Stimulated activated CD4-positive, alpha-beta T cell treated with anti-CD3 and anti-CD28 coated beads, Interleukin-4, amount 100 ng/mL, for 24 hours (primary cell): ENCODE measurements around the gene IL1B.

Experiments used
- DNase-seq: peaks from one replicate; pipeline ENCODE4 v3.0.0-alpha.2; 2020

The IL1B gene

GRCh38 chr2:112800881-112801583, 35.5 kb downstream of the IL1B start:
- no peak for DNase-seq

- no peak for DNase-seq
Observed at GRCh38 chr2:112798979-112799975, 37.3 kb downstream of the IL1B start.

- DNase-seq = no peak
Observed at GRCh38 chr2:112796486-112796885, 40.1 kb downstream of the IL1B start.

GRCh38 chr2:112795774-112796173, 40.8 kb downstream of the IL1B start:
- no peak for DNase-seq

GRCh38 chr2:112794841-112795240, 41.7 kb downstream of the IL1B start:
- DNase-seq = no peak

- peak; percentile 27 for DNase-seq
Observed at GRCh38 chr2:112794131-112794733, 42.3 kb downstream of the IL1B start.

- no peak for DNase-seq
Observed at GRCh38 chr2:112793449-112793978, 43.1 kb downstream of the IL1B start.

- no peak for DNase-seq
Observed at GRCh38 chr2:112792419-112792818, 44.2 kb downstream of the IL1B start.

GRCh38 chr2:112791693-112792230, 44.8 kb downstream of the IL1B start:
- no peak for DNase-seq

- no peak for DNase-seq
Observed at GRCh38 chr2:112791019-112791418, 45.6 kb downstream of the IL1B start.

GRCh38 chr2:112790305-112790704, 46.3 kb downstream of the IL1B start:
- no peak for DNase-seq

GRCh38 chr2:112789186-112789585, 47.4 kb downstream of the IL1B start:
- DNase-seq = no peak

- DNase-seq = no peak
Observed at GRCh38 chr2:112788653-112789052, 47.9 kb downstream of the IL1B start.

- DNase-seq = no peak
Observed at GRCh38 chr2:112787729-112788393, 48.7 kb downstream of the IL1B start.

GRCh38 chr2:112787294-112787693, 49.3 kb downstream of the IL1B start:
- no peak for DNase-seq

GRCh38 chr2:112784199-112785189, 52.1 kb downstream of the IL1B start, which contains the start of gene IL1A:
IL1A (minus strand) TSS chr2:112784493; CDS start chr2:112783770, 723 bp downstream.
- DNase-seq = no peak

- DNase-seq = no peak
Observed at GRCh38 chr2:112783187-112783714, 53.3 kb downstream of the IL1B start.

- DNase-seq = no peak
Observed at GRCh38 chr2:112782234-112782799, 54.3 kb downstream of the IL1B start.
